AG08396 (cell line): Measurements from ENCODE around the gene TRDMT1.

ENCODE experiments used
- DNase-seq: peaks from one replicate; pipeline ENCODE4 v3.0.0; 2012; ENCODE audit warnings: low spot score, mixed read lengths

The TRDMT1 gene

GRCh38 chr10:17209881-17210280 is 8.4 kb upstream of the TRDMT1 start:
- DNase-seq: no peak

GRCh38 chr10:17209302-17209701 is 7.8 kb upstream of the TRDMT1 start:
- no peak for DNase-seq

- DNase-seq: no peak
These were observed 7.0 kb upstream of the TRDMT1 start for GRCh38 chr10:17208476-17208875.

GRCh38 chr10:17206210-17206709 is 4.8 kb upstream of the TRDMT1 start:
- peak; percentile 38 for DNase-seq

- DNase-seq: no peak
These were observed 1.9 kb upstream of the TRDMT1 start for GRCh38 chr10:17203416-17203815.

GRCh38 chr10:17202999-17203398 is 1.5 kb upstream of the TRDMT1 start:
- DNase-seq: no peak

- no peak for DNase-seq
These were observed 1.0 kb upstream of the TRDMT1 start for GRCh38 chr10:17202506-17202905.

GRCh38 chr10:17201794-17202116 is 283 bp upstream of the TRDMT1 start:
- no peak for DNase-seq

GRCh38 chr10:17200001-17200911 is 1.2 kb downstream of the TRDMT1 start:
- DNase-seq: no peak

GRCh38 chr10:17199351-17199804 is 2.1 kb downstream of the TRDMT1 start:
- no peak for DNase-seq

- no peak for DNase-seq
These were observed 4.9 kb downstream of the TRDMT1 start for GRCh38 chr10:17196573-17196972.

GRCh38 chr10:17196045-17196444 is 5.4 kb downstream of the TRDMT1 start:
- DNase-seq: no peak

GRCh38 chr10:17195083-17195482 is 6.4 kb downstream of the TRDMT1 start:
- DNase-seq: no peak

GRCh38 chr10:17190602-17191001 is 10.9 kb downstream of the TRDMT1 start:
- DNase-seq: no peak

GRCh38 chr10:17188644-17189172 is 12.8 kb downstream of the TRDMT1 start:
- DNase-seq: no peak

- DNase-seq: no peak
These were observed 15.6 kb downstream of the TRDMT1 start for GRCh38 chr10:17185873-17186272.

GRCh38 chr10:17183110-17183509 is 18.4 kb downstream of the TRDMT1 start:
- no peak for DNase-seq

- no peak for DNase-seq
These were observed 19.7 kb downstream of the TRDMT1 start for GRCh38 chr10:17181751-17182150.

GRCh38 chr10:17181110-17181509 is 20.4 kb downstream of the TRDMT1 start:
- DNase-seq: no peak

- no peak for DNase-seq
These were observed 22.5 kb downstream of the TRDMT1 start for GRCh38 chr10:17179002-17179401.

- no peak for DNase-seq
These were observed 23.5 kb downstream of the TRDMT1 start for GRCh38 chr10:17178006-17178405.

GRCh38 chr10:17177014-17177413 is 24.5 kb downstream of the TRDMT1 start:
- DNase-seq: no peak

- DNase-seq: no peak
These were observed 25.4 kb downstream of the TRDMT1 start for GRCh38 chr10:17176091-17176490.

GRCh38 chr10:17175551-17175950 is 25.9 kb downstream of the TRDMT1 start:
- no peak for DNase-seq
